Body of pancreas (tissue), 4 donors: ENCODE measurements around the gene RABGEF1. TPM values are rescaled to one million over a fixed set of nuclear protein-coding genes. Genes with fewer than 3 reads are reported as not detected.
"Not testable (repeated sequence)": the region's sequence is repeated elsewhere in the genome, so short reads cannot be mapped to it uniquely, and the experiment has no call there.

ENCODE experiments used
- ATAC-seq: fragments of 150-250 bp; one replicate; pipeline ENCODE4 v1.9.1; 2016
- DNase-seq, 4 donors: peaks; one replicate each; pipeline ENCODE4 v3.0.0-alpha.2; 2019
- H3K27ac ChIP-seq, 4 donors: fragments of 200-600 bp; sonication (generic); 1 replicate in 3 of 4; 2 replicates in 1 of 4; pipeline versions ENCODE4 v1.5.1 to v1.6.1; 2016 to 2019; ENCODE audit warnings: mild to moderate bottlenecking in 1 of 4, mixed read lengths in 1 of 4, moderate library complexity in 1 of 4
- H3K27me3 ChIP-seq, 2 donors: fragments of 200-600 bp; sonication (generic); one replicate each; pipeline ENCODE4 v1.6.0; 2016; ENCODE audit warnings: mild to moderate bottlenecking in 1 of 2
- H3K36me3 ChIP-seq, 2 donors: fragments of 200-600 bp; sonication (generic); replicated peaks in 1 of 2; 2 replicates each; pipeline ENCODE4 v1.5.1; 2016; ENCODE audit warnings: low read depth in 2 of 2; ENCODE audit not compliant: insufficient read depth in 1 of 2
- H3K4me1 ChIP-seq: fragments of 200-600 bp; sonication (generic); one replicate; pipeline ENCODE4 v1.6.0; 2016
- H3K4me3 ChIP-seq, 2 donors: fragments of 200-600 bp; sonication (generic); 1 replicate in 1 of 2; 2 replicates in 1 of 2; pipeline ENCODE4 v1.5.1; 2016 to 2019
- H3K9me3 ChIP-seq, 3 donors: fragments of 200-600 bp; sonication (generic); 1 replicate in 2 of 3; 2 replicates in 1 of 3; pipeline ENCODE4 v1.5.1; 2016
- POLR2A ChIP-seq, 3 donors: fragments of 450-650 bp; IDR thresholded peaks; one replicate each; pipeline ENCODE4 v1.6.1; 2016; ENCODE audit warnings: antibody characterized with exemption in 3 of 3, mild to moderate bottlenecking in 2 of 3
- WGBS, 2 donors: methylation state at CpG; one replicate each; pipeline ENCODE4 v1.1.5; 2017; 5-methylcytosine and 5-hydroxymethylcytosine counted together
- intact Hi-C: fragments of 100-400 bp; cut with DNase I; formaldehyde crosslinking; loops from one replicate; pipeline ENCODE4 v1.15.1; 2023
- total RNA-seq, 2 donors: library from RNA; depleted of rRNA; stranded (reverse); fragments of >200 nt; gene quantifications; one replicate each; pipeline ENCODE4 v1.1.0, GENCODE V29; 2016
- TF ChIP-seq, protein P1 (sequence below), 7 experiments: fragments of 450-650 bp in 4 of 7; fragments of 200-600 bp in 3 of 7; sonication (generic) in 3 of 7; IDR thresholded peaks; one replicate each; pipeline ENCODE4 v1.5.1; 2016 to 2019; ENCODE audit warnings: antibody characterized with exemption in 7 of 7

RABGEF1 gene
- total RNA-seq, result 10 to 100 TPM; 21.8 to 28.3 TPM

DNA sequence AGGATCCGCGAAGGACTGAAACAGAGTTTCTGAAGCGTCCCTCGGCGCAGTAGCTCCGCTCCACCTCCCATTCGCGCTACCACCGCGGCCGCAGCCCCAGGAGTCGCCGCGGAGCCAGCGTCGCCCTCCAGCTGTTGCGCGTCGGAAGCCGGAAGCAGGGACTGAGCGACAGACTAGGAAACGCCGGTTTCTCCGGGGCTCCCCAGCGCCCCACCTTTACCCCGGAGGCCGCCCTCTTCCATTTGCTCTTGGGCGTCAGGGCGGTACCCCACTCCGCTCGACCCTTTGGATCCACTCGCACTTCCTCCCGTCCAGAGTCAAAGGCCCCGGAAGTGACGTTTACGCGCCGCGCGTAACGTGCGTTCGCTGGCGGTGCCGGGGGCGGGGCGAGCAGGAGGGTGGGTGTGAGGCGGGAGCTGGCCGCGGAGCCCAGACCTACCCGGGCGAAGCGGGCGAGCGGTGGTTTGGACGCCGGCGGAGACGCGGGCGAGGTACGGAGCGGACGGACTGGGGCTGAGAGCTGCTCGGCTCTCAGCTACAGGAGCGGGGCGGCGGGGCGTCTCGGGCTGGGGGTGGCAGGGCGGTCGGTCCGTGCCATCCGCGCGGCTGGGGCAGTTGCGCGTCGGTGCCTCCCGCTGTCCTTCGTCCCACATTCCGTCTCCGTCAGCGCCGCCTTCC lies at the start of gene RABGEF1:
Gene RABGEF1 (plus strand): TSS at position 432 of the 678 bp plus-strand sequence. CDS start 31,167 bp downstream, outside the sequence.
- TF ChIP-seq POLR2A (IDR thresholded peaks at IDR 0.05), result peak; percentile 92 to 97 (median 95)
- TF ChIP-seq, protein P1, sequence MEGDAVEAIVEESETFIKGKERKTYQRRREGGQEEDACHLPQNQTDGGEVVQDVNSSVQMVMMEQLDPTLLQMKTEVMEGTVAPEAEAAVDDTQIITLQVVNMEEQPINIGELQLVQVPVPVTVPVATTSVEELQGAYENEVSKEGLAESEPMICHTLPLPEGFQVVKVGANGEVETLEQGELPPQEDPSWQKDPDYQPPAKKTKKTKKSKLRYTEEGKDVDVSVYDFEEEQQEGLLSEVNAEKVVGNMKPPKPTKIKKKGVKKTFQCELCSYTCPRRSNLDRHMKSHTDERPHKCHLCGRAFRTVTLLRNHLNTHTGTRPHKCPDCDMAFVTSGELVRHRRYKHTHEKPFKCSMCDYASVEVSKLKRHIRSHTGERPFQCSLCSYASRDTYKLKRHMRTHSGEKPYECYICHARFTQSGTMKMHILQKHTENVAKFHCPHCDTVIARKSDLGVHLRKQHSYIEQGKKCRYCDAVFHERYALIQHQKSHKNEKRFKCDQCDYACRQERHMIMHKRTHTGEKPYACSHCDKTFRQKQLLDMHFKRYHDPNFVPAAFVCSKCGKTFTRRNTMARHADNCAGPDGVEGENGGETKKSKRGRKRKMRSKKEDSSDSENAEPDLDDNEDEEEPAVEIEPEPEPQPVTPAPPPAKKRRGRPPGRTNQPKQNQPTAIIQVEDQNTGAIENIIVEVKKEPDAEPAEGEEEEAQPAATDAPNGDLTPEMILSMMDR (IDR thresholded peaks at IDR 0.05), result peak in 1 of 7 experiments; percentile 24
- Histone ChIP-seq H3K9me3 (peaks cover 0 to 12% (median 0%) of the 10 kb centered on the region in 3 donors), H3K36me3 (no peaks in the 10 kb centered on the region), H3K4me3 (peak within 1 kb of the TSS; percentile 90 to 91), H3K4me1 (peaks cover 44% of the 10 kb centered on the region), H3K27me3 (no peaks in the 10 kb centered on the region), H3K27ac (peak within 1 kb of the TSS; percentile 89 to 100 (median 96))
- intact Hi-C loops, result no loop called here
- peak; percentile 95 for ATAC-seq
- peak; percentile 97 to 98 (median 97) for DNase-seq
- 0% methylated on average over 16 to 81 of the region's 85 CpGs for WGBS, 2 donors

DNA sequence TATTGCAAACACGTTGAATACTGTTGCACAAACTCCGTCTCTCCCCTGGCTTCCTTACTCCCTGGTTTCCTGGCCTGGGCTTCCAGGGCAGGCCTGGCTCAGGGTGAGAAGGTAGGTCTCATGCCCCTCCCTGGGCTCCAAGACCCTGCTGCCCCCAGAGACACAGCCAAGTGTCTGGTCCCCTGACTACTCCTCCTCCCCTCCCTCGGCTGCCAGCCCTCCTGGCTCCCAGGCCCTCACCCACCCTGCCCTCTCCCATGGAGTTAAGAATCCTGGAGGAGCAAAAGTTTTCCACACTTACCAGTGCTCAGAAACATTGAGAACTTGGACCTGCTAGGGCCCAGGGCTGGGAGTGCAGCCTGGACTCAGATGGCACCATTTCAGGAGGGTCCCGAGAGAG lies 47.2 kb upstream of the RABGEF1 start:
- H3K9me3 ChIP-seq, result no peaks in the 10 kb centered on the region
- H3K4me1 ChIP-seq, result no peaks in the 10 kb centered on the region
- ATAC-seq (no peak), DNase-seq (no peak)
- H3K27ac ChIP-seq, result no peak overlapping the region
- H3K27me3 ChIP-seq, result no peaks in the 10 kb centered on the region
- 78 to 82% methylated on average over 4 of the region's 4 CpGs for WGBS, 2 donors
- intact Hi-C loops, result no loop called here
- no peak overlapping the region for H3K4me3 ChIP-seq
- TF ChIP-seq, protein P1 (IDR thresholded peaks at IDR 0.05), result no peak
- TF ChIP-seq POLR2A (IDR thresholded peaks at IDR 0.05), result no peak
- H3K36me3 ChIP-seq, result no peaks in the 10 kb centered on the region

DNA sequence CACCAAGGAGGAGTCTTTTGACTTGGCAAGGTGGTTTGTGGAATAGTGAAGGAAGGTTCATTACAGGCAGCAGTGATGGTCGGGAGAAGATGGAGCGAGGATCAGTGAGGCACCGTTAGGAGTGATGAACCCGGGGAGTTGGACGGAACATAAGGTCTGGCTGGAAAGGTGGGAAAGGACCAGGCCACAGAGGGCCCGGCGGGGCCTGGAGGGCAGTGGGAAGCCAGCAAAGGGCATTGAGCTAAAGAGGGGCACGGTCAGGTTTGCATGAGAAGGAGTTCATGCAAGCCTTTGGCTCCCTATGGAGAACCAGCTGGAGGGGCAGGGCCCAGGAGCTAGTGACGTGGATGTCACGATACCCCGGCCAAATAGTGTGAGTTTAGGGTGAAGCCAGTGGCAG lies 46.2 kb upstream of the RABGEF1 start:
- no peak for DNase-seq
- H3K4me3 ChIP-seq, result no peak overlapping the region
- H3K4me1 ChIP-seq, result no peaks in the 10 kb centered on the region
- no peak overlapping the region for H3K27ac ChIP-seq
- H3K36me3 ChIP-seq, result no peaks in the 10 kb centered on the region
- no peak for ATAC-seq
- intact Hi-C loops, result no loop called here
- no peaks in the 10 kb centered on the region for H3K9me3 ChIP-seq
- TF ChIP-seq, protein P1 (IDR thresholded peaks at IDR 0.05), result no peak
- TF ChIP-seq POLR2A (IDR thresholded peaks at IDR 0.05), result no peak
- H3K27me3 ChIP-seq, result no peaks in the 10 kb centered on the region
- WGBS, 2 donors, result 92 to 94% methylated on average over 11 of the region's 11 CpGs

DNA sequence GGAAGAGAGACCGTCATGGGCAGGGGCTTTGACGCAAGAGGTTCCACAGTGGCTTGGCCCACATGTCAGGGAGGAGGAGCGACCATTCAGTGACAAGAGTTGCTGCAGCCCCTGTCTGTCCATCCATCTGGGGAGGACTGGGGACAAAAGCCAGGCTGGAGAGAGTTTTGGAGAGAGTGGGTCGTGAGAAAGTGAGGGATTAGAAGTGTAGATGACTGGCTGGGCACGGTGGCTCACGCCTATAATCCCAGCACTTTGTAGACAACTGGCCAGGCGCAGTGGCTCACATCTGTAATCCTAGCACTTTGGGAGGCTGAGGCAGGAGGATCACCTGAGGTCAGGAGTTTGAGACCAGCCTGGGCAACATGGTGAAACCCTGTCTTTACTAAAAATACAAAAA lies 45.1 kb upstream of the RABGEF1 start:
- intact Hi-C loops, result not testable (repeated sequence)

DNA sequence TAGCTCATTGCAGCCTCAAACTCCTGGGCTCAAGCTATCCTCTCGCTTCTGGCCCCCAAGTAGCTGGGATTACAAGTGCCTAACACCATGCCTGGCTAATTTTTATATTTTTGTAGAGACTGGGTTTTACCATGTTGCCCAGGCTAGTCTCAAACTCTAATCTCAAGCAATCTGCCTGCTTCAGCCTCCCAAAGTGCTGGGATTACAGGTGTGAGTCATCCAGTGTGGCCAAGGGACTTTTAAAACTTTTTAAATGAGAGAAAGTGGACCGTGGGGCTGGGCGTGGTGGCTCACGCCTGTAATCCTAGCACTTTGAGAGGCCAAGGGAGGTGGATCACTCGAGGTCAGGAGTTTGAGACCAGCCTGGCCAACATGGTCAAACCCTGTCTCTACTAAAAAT lies 44.4 kb upstream of the RABGEF1 start:
- H3K27me3 ChIP-seq, intact Hi-C loops, H3K9me3 ChIP-seq, H3K27ac ChIP-seq, H3K4me1 ChIP-seq, ATAC-seq, DNase-seq, H3K36me3 ChIP-seq, H3K4me3 ChIP-seq: not testable (repeated sequence)
- WGBS, 2 donors, result 88 to 89% methylated on average over 5 of the region's 5 CpGs

More for the DNA sequence above, 45.1 kb upstream of the RABGEF1 start:
- WGBS, 2 donors, result 83 to 88% methylated on average over 7 of the region's 7 CpGs
- not testable (repeated sequence) for H3K9me3 ChIP-seq, H3K4me1 ChIP-seq, H3K36me3 ChIP-seq, H3K27me3 ChIP-seq, H3K4me3 ChIP-seq, ATAC-seq, H3K27ac ChIP-seq, DNase-seq

DNA sequence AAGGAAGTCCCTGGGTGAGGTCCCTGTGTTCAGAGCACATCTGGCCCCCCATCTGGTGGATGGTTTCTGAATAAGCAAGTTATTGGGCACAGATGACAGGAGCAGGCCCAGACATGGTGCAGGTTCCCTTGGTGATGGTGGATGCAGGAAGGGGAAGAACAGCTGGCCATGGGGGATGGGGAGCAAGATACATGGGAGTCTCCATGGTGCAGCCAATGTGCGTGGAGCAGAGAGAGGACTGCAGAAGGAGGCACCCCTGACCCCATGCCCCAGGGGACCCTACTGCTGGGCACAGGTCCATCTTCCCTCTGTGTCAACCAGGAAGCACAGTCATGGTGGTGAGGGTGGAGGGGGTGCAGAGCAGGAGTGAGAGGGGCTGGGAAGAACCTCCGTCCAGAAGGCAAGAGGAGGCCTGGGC lies 43.8 kb upstream of the RABGEF1 start:
- H3K4me1 ChIP-seq, result no peaks in the 10 kb centered on the region
- TF ChIP-seq, protein P1 (IDR thresholded peaks at IDR 0.05), result no peak
- no peak for TF ChIP-seq POLR2A (IDR thresholded peaks at IDR 0.05)
- DNase-seq, result no peak
- no peaks in the 10 kb centered on the region for H3K9me3 ChIP-seq
- ATAC-seq, result no peak
- no peaks in the 10 kb centered on the region for H3K36me3 ChIP-seq
- WGBS, 2 donors, result 90 to 100% methylated on average over 1 to 2 of the region's 2 CpGs
- H3K27ac ChIP-seq, result no peak overlapping the region
- intact Hi-C loops, result no loop called here
- no peak overlapping the region for H3K4me3 ChIP-seq
- no peaks in the 10 kb centered on the region for H3K27me3 ChIP-seq
